GM10266 (cell line): Measurements from ENCODE around the gene OR10G3.

Source experiments
- DNase-seq: peaks from one replicate; pipeline ENCODE4 v3.0.0; 2012; ENCODE audit errors: extremely low spot score
- TF ChIP-seq, protein P1 (sequence below): IDR thresholded peaks from 2 replicates; pipeline ENCODE4 v1.5.1; 2012; ENCODE audit warnings: mild to moderate bottlenecking, low read depth; ENCODE audit not compliant: control insufficient read depth, insufficient read depth; ENCODE audit errors: missing control alignments

OR10G3 gene

GRCh38 chr14:21543521-21543960 lies 36.3 kb downstream of the OR10G3 start:
- TF ChIP-seq, protein P1, sequence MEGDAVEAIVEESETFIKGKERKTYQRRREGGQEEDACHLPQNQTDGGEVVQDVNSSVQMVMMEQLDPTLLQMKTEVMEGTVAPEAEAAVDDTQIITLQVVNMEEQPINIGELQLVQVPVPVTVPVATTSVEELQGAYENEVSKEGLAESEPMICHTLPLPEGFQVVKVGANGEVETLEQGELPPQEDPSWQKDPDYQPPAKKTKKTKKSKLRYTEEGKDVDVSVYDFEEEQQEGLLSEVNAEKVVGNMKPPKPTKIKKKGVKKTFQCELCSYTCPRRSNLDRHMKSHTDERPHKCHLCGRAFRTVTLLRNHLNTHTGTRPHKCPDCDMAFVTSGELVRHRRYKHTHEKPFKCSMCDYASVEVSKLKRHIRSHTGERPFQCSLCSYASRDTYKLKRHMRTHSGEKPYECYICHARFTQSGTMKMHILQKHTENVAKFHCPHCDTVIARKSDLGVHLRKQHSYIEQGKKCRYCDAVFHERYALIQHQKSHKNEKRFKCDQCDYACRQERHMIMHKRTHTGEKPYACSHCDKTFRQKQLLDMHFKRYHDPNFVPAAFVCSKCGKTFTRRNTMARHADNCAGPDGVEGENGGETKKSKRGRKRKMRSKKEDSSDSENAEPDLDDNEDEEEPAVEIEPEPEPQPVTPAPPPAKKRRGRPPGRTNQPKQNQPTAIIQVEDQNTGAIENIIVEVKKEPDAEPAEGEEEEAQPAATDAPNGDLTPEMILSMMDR = no peak
- no peak for DNase-seq

GRCh38 chr14:21541413-21542074 lies 38.3 kb downstream of the OR10G3 start:
- DNase-seq = no peak
- TF ChIP-seq, protein P1 = no peak

GRCh38 chr14:21539189-21539940 lies 40.5 kb downstream of the OR10G3 start:
- TF ChIP-seq, protein P1 = no peak
- no peak for DNase-seq

- no peak for DNase-seq
- TF ChIP-seq, protein P1 = no peak
Measured at GRCh38 chr14:21537090-21537424, 42.8 kb downstream of the OR10G3 start.

DNA sequence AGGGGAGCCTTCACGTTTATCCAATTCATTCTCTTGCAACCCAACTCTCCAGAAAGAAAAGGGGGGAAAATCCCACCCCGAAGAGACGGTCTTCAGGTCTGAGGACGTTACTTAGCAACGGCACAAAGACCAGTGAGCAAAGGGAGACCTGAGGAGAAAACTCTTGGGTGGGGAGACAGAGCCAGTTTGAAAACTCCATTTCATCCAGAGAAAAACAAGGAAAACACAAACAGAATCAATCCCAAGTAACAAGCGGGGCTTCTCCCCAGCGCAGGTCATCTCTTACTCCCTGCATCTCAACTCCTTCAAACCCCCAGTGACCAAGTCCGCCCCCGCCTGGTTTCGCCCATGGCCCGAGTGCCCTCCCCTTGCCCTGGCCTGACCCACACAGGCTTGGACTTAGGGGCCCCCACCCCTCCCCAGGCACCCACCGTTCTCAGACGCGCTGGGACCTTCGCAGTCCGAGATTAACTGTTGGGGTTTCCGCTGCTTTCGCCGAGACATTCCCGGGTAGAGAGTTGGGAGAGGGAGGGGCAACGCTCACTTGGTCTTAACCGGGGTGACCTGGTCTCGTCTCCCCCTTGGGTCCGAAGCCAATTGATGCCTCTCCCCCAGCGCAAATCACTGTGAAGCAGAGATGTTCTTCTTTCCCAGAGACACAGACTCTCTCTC lies 43.3 kb downstream of the OR10G3 start:
- no peak for DNase-seq
- TF ChIP-seq, protein P1 = no peak

GRCh38 chr14:21535545-21536417 lies 44.1 kb downstream of the OR10G3 start:
- DNase-seq = no peak
- TF ChIP-seq, protein P1 = no peak
